ENCODE measurements around the gene NSUN5.
"Not testable (repeated sequence)": the region's sequence is repeated elsewhere in the genome, so short reads cannot be mapped to it uniquely, and the experiment has no call there.

Gene NSUN5

DNA sequence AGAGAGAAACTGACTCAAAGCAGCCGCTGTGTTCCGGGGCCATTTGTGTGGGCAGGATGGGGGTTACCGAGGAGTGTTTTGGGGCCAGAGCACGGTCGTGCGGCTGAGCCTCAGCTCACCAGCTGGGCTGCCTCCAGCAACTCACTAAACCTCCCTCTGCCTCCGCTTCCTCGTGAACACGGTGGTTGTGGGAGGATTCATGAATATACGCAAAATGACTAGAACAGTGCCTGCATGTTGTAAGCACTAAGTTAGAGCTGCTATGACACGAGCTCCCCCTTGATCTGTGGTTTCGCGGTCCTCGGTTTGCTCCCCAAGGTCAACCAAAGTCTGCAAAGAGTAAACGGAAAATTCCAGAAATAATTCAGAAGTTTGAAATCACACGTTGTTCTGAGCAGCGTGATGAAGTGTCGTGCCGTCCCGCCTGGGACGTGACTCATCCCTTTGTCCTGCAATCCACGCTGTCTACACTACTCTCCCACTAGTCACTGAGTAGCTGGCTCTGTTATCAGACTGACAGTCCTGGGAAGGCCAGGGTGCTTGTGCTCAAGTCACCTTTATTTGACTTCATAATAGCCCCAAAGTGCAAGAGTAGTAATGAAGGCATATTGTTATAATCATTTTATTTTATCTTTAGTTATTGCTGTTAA is 41.8 kb downstream of the NSUN5 start:
- not testable (repeated sequence) for DNase-seq

- not testable (repeated sequence) for DNase-seq
Measured at GRCh38 chr7:73262416-73262815, 46.2 kb downstream of the NSUN5 start.

Data from DMS79 treated with DMSO at 0.1 percent for 48 hours (cell line).